Activated CD8-positive, alpha-beta memory T cell treated with anti-CD3 and anti-CD28 coated beads, Interleukin-2, amount 50 U/mL, for 24 hours (primary cell): Measurements from ENCODE around the gene FLNA.
"Not testable (repeated sequence)": the region's sequence is repeated elsewhere in the genome, so short reads cannot be mapped to it uniquely, and the experiment has no call there.

Experiments used
- DNase-seq: peaks from one replicate; pipeline ENCODE4 v3.0.0-alpha.2; 2020; ENCODE audit errors: extremely low read depth

The FLNA gene, protein sequence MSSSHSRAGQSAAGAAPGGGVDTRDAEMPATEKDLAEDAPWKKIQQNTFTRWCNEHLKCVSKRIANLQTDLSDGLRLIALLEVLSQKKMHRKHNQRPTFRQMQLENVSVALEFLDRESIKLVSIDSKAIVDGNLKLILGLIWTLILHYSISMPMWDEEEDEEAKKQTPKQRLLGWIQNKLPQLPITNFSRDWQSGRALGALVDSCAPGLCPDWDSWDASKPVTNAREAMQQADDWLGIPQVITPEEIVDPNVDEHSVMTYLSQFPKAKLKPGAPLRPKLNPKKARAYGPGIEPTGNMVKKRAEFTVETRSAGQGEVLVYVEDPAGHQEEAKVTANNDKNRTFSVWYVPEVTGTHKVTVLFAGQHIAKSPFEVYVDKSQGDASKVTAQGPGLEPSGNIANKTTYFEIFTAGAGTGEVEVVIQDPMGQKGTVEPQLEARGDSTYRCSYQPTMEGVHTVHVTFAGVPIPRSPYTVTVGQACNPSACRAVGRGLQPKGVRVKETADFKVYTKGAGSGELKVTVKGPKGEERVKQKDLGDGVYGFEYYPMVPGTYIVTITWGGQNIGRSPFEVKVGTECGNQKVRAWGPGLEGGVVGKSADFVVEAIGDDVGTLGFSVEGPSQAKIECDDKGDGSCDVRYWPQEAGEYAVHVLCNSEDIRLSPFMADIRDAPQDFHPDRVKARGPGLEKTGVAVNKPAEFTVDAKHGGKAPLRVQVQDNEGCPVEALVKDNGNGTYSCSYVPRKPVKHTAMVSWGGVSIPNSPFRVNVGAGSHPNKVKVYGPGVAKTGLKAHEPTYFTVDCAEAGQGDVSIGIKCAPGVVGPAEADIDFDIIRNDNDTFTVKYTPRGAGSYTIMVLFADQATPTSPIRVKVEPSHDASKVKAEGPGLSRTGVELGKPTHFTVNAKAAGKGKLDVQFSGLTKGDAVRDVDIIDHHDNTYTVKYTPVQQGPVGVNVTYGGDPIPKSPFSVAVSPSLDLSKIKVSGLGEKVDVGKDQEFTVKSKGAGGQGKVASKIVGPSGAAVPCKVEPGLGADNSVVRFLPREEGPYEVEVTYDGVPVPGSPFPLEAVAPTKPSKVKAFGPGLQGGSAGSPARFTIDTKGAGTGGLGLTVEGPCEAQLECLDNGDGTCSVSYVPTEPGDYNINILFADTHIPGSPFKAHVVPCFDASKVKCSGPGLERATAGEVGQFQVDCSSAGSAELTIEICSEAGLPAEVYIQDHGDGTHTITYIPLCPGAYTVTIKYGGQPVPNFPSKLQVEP (N-terminal part only)

DNA sequence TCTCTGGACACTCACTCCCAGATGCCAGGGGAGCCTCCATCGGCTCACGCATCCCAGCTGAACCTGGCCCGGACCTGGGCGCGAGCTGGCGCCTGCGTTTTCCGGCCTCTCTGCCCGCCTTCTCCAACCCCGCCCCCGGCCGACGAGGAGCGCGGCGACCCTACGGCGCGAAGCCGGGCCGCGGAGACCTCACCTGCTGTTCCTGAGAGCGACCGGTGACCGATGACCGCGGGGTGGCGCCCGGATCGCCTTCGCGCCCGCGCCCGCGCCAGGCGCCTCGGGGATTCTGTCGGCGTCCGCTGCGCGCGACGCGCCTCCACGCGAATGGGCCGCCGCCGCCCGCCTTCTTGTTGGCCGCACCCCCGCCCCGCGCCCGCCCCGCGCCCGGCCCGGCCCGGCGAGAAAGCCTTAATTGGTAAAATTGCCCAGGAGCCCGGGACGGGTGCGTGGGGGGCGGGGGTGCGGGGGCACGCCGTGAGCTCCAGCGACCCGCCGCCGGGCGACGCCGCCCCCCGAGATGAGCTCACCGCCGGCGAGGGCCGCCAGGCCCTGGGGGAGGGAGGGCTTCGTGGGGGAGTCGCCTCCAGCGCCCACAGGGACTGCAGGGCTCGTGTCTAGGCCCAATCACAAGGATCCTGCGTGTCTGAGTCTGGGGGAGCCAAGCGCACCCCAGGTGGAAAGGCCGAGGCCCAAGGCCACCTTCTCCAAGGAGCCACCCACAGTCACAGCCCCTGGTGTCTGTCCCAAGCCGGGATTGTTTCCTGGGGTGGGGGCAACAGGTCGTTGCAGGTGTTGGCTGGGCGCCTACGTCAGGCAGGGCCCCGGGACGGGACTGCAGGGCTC lies at the start of gene FLNA:
TSS of gene FLNA (minus strand) at position 322 of the 843 bp plus-strand sequence. CDS start 3,389 bp downstream, outside the sequence.
- no peak for DNase-seq

DNA sequence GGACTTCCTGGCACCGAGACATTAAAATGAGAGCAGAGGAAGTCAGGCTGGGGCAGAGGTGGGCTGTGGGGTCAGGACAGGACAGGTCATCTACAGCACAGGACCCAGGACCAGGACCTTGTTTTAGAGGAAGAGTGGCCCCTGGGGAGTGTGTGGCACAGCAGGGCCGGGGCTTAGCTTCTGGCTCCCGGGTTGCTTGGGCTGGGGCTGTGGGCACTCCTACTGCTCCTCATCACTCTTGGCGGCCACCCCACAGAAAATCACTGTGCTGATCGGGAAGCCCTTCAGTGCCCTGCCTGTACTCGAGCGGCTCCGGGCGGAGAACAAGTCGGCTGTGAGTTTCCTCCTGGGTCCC lies 45.9 kb upstream of the FLNA start:
- DNase-seq = no peak

DNA sequence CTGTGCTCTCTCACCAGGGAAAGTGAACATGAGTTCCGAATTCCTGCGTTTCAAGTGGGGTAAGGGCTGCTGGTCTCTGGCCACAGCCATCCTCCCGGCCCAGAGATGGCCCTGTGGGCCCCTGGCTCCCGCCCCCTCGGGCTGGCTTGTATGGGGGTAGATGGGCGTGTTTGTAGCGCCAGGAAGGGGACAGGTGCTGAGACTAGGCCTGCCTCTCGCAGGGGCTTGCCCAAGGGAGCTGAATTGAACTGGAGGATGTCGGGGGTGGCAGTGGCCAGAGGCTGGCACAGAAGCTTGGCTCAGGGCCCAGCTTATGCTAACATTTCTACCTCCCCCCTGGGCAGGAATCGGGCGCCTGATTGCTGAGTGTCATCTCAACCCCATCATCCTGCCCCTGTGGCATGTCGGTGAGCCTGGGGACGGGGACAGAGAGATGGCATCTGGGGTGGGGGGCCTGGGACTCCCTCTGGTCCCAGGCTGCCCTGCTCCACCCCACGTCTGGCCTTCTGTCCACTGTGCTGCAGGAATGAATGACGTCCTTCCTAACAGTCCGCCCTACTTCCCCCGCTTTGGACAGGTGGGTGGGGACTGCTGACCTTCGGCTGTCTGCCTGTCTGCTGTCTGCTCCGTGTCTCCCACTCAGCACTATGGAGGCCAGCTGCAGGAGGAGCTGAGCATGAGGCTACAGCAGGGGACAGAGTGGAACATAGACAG lies 45.4 kb upstream of the FLNA start:
- DNase-seq = no peak

DNA sequence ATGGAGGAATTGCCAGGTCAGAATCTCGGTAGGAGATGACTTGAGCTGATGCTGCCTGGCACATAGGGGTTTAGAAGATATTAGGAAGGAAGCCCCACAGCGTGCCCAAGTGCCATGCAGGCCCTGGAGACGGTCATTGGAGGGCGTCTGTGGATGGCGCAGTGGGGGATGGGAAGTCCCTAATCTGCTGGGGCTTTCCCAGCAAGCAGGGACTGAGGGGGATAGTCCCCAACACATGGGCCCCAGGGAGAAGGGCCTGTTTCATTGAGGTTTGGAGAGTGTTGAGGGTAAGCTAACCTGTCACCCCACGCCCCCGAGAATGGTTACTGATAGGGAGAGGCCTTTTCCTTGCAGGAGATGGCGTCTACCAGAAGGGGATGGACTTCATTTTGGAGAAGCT lies 44.8 kb upstream of the FLNA start:
- no peak for DNase-seq

DNA sequence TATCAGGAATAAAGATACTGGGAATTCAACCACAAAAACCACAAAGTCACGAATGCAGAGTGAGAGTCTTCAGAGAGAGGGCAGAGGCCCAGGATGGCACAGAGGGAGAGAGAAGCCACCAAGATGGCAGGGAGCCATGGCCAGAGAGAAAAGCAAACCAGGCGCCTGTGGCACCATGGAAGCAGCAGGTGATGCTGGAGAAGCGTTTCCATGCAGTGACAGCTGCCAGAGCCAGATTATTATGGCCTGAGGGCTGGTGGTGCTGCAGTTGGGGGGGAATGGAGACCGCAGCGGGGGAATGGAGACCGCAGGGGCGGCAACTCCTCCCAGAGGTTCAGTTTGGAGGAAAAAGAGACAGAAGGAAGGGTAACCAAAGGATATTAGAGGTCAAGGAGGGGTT lies 42.7 kb upstream of the FLNA start:
- DNase-seq = no peak

DNA sequence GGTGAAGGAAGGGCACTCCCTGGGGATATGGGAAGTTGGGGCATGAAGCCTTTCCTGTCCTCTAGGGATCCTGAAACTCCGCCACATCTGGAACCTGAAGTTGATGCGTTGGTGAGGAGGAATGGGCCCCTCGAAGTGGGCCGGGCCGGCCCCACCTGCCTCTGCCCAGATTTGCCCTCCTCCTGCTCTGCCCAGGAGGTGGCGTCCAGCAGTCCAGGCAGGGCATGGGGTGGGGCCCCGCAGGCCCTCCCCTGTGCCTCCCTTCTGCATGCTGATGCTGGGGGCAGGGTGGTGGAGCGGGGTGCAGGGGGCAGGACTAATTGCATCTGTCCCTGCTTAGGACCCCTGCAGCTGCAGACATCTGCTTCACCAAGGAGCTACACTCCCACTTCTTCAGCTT lies 38.7 kb upstream of the FLNA start:
- DNase-seq = no peak

DNA sequence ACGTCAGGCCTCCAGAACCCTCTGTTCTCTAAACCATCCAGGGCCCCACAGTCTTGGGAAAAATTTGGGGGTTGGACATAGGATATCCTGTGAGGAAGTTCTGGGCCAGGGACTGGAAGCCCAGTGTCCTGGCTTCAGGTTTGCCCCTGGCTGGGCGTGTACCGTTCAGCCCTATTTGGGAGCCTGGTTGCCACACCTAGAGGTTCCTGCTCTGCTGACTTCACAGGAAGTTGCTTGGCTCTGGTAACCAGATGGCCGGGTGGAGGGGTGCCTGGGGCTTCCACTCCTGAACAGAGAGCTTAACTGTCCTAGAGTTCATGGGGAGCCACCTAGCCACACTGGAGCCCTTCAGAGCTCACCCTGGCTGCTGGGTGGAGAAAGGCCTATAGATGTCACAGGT lies 38.0 kb upstream of the FLNA start:
- no peak for DNase-seq

DNA sequence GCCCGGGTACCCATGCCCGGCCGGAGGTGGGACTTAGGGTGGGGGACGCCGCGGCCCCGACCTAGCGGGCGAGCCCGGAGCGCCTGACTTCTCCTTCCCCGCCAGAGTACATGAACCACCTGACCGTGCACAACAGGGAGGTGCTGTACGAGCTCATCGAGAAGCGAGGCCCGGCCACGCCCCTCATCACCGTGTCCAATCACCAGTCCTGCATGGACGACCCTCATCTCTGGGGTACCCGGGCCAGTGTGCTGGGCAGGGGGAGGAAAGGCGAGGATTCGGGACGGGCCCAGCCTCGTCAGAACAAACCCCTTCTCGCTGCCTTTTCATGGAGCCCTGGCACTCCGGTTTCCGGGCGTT lies 37.5 kb upstream of the FLNA start:
- DNase-seq = no peak

DNA sequence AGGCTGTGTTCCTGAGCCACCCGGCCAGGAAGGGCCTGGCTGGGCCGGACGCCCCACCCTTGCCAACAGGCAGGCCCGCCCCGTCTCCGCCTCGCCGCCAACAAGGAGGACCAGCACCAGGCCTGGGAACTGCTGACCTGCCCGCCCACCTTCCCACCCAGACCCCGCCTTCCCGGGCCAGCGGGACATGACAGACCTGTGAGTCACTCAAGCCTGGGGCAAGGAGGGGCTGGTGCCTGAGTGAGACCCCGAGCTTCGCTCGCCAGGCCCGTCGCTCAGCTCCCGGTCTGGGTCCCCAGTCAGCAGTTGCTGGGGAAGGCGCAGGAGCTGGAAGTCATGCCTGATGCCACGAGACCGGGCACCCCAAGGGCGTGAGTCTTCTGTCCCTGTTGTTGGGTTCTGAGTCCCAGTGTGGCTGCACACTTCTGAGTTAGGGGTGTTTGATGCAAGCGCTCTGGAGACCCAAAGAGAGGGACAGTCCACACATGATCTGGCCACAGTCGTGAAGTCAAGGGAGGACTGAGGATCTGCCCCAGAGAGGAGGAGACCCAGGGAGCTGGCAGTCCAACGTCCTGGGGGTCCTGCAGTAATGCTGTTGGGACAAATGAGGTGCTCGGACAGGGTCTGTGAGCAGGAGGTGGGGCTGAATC lies 34.9 kb upstream of the FLNA start, which contains the start of gene DNASE1L1:
TSS of gene DNASE1L1 (minus strand) at position 33 of the 650 bp plus-strand sequence. CDS start 3,686 bp downstream, outside the sequence.
- DNase-seq = no peak

DNA sequence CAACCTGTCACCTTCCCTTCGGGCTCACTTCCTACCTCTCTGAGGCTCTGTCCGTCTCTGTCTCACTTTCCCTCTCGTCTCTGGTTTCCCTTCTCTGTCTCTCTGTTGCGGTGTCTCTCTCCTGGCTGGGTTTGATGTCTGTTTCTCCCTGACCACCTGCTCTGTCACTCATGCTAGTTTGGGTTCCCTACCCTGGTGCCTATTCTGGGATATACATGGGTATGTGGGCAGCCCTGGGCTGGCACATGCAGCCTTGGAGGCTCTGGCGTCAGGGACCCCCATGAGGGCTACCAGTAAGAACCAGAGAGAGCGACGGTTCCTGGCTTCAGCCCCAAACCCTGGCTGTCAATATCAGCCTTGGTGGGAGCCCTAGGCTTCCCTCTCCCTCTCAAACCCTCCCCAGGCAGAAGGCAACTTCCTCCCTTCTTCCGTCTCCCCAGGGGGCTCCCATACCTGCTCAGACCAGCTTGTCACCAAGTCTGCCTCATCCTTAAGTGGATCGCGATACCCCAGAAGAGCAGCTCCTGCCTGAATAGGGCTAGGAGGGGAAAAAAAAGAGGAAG lies 34.3 kb upstream of the FLNA start:
- no peak for DNase-seq

DNA sequence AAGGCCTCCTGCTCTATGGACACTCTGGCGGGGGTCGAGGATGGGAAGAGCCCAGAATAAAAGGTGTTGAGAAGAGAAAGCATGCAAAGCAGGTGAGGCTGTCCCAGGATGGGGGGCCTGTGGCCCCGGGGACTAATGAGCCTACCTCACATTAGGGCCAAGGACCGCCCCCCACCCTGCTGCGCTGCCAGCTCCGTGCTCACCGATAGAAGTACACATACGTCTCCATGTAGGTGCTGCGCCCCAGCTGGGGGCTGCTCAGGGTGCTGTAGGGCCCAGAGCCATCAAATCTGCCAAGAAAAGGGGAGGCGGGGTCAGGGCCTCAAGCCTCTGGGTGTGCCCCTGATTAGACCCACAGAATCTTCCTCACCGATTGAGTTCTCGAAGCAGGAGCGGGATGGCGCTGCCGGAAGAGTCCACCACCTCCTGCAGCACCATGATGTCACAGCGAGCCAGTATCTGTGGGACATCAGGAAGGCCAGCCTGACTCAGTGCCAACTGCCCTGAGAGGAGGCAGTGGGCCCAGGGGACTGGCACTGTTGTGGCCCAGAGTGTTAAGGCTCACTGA lies 30.3 kb upstream of the FLNA start:
- DNase-seq = no peak

DNA sequence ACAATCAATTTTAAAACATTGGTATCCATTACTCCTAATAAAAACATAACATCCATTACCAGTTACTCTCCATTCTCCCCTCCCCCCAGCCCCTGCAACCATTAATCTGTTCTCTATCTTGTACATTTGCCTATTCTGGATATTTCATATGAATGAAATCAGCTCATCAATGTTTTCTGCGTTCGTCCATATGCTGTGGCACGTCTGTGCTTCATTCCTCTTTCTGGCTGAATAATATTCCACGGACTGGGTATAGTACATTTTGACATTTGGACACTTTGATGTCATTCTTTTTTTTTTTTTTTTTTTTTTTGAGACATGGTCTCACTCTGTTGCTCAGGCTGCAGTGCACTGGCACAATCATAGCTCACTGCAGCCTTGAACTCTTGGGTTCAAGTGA lies 29.4 kb upstream of the FLNA start:
- DNase-seq = no peak

DNA sequence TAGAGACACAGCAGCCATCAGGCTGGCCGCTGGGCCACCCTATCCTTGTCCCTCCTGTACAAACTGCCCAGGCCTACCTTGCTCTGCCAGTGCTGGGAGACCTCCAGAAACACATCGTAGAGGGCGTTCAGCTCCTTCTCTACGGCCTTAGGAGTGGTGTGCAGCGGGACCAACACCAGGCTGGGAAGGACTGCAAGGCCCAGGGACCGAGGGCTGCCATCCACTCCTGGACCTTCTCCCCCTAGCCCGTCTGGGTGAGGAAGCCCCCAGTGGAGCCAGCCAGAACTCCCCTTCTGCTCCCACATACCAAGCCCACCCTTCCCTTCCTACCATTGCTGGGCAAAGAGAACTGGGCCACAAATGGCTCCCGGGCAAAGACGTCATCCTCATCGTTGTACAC lies 28.8 kb upstream of the FLNA start:
- DNase-seq = no peak

DNA sequence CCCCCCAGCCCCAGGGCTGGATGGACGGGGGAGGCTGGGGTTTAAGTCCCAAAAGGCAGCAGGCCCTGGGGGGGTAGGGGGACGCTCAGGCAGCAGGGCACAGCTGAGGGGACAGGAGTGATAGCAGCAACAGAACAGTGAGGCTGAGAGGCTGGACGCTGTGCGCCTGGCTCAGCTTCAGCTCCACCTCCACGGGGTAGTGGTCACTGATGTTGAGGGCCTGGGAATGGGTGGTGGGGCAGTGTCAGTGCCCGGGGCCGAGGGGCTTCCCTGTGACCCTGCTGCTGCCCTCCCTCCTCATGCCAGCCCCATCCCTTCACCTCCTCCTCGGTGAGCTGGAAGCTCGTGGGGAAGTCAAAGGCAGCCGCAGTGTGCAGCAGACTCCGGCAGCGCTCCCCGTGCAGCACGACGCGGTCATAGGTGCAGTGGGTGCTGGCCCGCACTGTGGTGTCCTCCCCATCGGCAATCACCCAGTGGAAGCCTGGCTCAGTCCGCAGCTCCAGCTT lies 28.2 kb upstream of the FLNA start:
- DNase-seq = no peak

DNA sequence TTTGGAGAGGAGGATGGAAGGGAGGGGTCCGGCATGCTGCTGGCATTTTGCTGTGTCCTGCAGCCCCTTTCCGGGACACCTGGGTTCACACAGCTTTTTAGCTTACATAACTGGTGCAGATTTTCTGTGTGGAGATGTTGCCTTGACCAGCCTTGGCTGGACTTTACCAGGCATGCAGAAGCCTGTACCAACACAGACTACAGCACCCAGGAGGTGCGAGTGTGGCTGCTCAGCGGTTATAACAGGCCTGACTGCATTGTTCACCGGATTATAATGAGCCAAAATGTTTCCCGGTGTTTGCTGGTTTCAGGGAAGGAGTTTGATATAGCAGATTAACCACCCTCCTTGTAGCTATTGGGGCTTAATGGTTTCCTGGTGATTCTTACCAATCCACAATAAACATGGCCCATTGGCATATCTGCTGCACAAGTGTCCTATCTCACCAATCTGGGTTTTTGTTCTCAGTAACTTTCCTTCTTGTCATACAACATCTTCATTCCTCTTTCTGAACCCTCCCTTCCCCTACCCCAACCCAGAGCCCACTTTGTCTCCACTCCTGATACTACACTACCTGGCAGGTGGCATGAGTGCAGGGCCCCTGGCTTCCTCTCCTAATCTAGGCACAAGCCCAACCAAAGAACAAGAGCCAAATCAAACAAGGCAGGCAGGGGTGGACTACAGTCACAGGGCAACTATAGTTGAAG lies 27.6 kb upstream of the FLNA start:
- no peak for DNase-seq

DNA sequence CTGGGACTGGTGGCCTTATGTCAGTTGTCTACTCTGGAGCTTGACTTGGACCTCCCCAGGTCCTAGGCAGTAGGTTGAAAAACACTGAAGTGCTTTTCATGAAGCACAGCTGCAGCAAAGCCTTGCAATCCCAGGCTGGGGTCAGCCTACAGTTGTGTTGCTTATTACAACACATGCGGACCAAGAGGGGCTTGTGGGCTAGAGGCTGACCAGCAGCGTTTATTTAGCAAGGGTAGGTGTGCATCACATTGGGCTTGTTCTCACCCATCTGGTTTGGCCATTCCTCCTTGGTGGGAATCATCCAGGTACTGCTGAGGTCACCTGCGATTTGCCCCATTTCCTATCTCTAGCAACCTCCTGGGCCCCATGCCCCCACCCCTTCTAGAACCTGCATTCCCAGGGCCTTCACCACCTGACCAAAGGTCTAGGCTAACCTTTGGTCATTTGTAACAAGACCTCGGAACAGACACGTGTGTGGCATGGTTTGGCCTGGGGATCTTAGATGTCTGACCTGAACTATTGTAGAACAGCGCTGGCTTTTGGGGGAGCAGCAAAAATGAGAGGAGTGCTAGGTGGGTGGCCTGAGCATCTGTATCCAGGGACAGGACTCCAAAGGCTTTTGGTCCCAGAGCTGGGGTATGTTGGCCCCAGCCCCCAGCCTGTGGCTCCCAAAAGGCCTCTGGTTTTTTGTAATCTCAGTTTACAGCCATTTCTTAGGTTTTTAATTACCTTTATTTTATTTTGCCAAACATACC lies 26.8 kb upstream of the FLNA start:
- DNase-seq = no peak

DNA sequence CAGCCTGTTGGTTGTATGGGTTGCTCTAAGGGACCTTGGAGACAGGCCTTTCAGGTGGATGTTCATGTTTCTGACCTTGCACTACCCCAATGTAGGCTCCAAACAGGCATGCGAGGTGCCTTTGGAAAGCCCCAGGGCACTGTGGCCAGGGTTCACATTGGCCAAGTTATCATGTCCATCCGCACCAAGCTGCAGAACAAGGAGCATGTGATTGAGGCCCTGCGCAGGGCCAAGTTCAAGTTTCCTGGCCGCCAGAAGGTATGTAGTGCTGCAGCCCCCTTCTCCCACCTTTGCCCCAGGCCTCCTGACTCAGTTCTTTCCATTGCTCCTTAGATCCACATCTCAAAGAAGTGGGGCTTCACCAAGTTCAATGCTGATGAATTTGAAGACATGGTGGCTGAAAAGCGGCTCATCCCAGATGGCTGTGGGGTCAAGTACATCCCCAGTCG lies 26.0 kb upstream of the FLNA start:
- not testable (repeated sequence) for DNase-seq
